NCI-H345 treated with DMSO at 0.1 percent for 48 hours (cell line): ENCODE results near the gene TUBA1A.
"Not testable (repeated sequence)": the region's sequence is repeated elsewhere in the genome, so short reads cannot be mapped to it uniquely, and the experiment has no call there.

Experiments
- DNase-seq: peaks from one replicate; lab custom pipeline; 2025; ENCODE audit not compliant: unreplicated experiment; lab: John Stamatoyannopoulos, UW

TUBA1A gene

DNA sequence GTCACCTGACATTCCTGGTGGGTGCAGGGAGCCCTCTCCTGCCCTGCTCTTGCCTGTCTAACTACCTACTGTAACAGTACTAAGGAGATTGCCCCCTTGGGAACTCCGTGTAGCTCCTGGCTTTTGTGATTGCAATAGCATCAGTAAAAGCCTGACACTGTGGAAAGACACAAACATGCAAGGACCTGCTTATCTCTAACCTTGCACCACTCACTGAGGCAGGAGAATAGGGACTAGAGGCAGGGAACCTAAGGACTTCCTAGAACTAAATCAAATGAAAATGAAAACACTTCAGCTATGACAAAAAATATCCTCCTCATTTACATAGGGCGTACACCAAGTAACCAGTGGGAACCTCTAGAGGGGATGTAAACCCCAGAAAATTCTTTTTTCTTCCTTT, 28.5 kb downstream of the TUBA1A start:
- DNase-seq = no peak

DNA sequence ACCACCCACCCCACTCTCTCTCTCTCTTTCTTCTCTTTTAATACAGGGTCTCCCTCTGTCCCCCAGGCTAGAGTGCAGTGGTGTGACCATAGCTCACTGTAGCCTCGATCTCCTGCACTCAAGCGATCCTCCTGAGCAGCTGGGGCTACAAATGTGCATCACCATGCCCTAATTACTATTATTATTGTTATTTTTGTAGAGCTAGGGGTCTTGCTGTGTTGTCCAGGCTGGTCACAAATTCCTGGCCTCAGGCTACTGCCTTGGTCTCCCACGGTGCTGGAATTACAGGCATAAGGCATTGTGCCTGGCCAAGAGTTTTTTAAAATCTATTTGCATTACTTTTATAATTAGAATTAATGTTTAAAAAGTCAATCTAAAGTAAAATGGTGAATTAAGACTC, 34.7 kb downstream of the TUBA1A start:
- no peak for DNase-seq

- no peak for DNase-seq
Measured at GRCh38 chr12:49147384-49147783, 41.5 kb downstream of the TUBA1A start.

GRCh38 chr12:49146406-49146805, 42.5 kb downstream of the TUBA1A start:
- no peak for DNase-seq

DNA sequence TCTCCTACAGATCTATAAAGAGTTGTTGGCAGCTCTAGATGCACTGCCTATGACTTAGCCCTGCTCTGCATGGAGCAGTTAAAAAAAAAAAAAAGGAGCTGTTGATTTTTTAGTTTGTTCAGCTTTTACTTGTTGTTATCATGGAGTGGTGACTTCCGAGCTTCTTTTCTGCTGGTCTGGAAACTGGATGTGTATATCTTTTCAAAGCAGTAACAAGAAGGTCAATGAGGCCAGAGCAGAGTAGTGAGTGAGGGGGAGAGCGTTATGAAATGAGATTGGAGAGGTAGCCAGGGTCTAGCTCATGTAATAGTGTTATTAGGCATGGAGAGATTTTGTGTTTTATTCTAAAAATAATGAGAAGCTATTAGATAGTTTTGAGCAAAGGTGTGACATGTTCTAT, 44.5 kb downstream of the TUBA1A start:
- no peak for DNase-seq

GRCh38 chr12:49138999-49139398, 49.9 kb downstream of the TUBA1A start:
- DNase-seq = no peak

GRCh38 chr12:49138587-49138986, 50.3 kb downstream of the TUBA1A start:
- no peak for DNase-seq

GRCh38 chr12:49137476-49137875, 51.4 kb downstream of the TUBA1A start:
- no peak for DNase-seq

DNA sequence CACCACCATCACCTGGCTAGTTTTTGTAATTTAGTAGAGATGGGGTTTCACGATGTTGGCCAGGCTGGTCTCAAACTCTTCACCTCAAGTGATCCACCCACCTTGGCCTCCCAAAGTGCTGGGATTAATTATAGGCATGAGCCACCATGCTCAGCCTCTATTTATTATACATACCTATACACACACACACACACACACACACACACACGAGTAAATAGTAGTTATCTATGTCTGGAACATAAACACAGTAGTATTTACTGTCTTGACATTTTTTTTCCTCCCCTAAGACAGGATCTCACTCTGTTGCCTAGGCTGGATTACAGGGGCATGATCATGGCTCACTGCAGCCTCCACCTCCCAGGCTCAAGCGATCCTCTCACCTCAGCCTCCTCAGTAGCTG, 51.9 kb downstream of the TUBA1A start:
- not testable (repeated sequence) for DNase-seq
